Measurements from ENCODE around the gene TUT4. TPM values are rescaled to one million over a fixed set of nuclear protein-coding genes. Genes with fewer than 3 reads are reported as not detected.
"Not testable (repeated sequence)": the region's sequence is repeated elsewhere in the genome, so short reads cannot be mapped to it uniquely, and the experiment has no call there.

TUT4 gene
- 130 TPM for total RNA-seq

GRCh38 chr1:52552505-52553361 is at the start of gene TUT4:
TSS of gene TUT4 (minus strand) at chr1:52553092. CDS start at chr1:52526280, 26,812 bp downstream.
- FAIRE-seq (no peak), DNase-seq (ENCODE audit: low spot score in 2 of 2) (peak; percentile 55 to 74)

- DNase-seq (ENCODE audit: low spot score in 2 of 2) = peak; percentile 66 to 71
- FAIRE-seq = no peak
Observed at GRCh38 chr1:52601991-52602855, 49.3 kb upstream of the TUT4 start, which contains the start of gene GPX7. TSS of gene GPX7 (plus strand) at chr1:52602371. CDS start at chr1:52602410, 39 bp downstream.

GRCh38 chr1:52601519-52601918 is 48.6 kb upstream of the TUT4 start:
- FAIRE-seq (no peak), DNase-seq (ENCODE audit: low spot score in 2 of 2) (no peak)

- DNase-seq (ENCODE audit: low spot score in 2 of 2) (no peak), FAIRE-seq (no peak)
Observed at GRCh38 chr1:52600533-52601179, 47.8 kb upstream of the TUT4 start.

- FAIRE-seq (no peak), DNase-seq (ENCODE audit: low spot score in 2 of 2) (no peak)
Observed at GRCh38 chr1:52599236-52599635, 46.3 kb upstream of the TUT4 start.

- no peak for FAIRE-seq
- no peak for DNase-seq (ENCODE audit: low spot score in 2 of 2)
Observed at GRCh38 chr1:52598729-52599128, 45.8 kb upstream of the TUT4 start.

GRCh38 chr1:52597912-52598311 is 45.0 kb upstream of the TUT4 start:
- FAIRE-seq (no peak), DNase-seq (ENCODE audit: low spot score in 2 of 2) (no peak)

GRCh38 chr1:52595061-52595460 is 42.2 kb upstream of the TUT4 start:
- DNase-seq (ENCODE audit: low spot score in 2 of 2) (no peak), FAIRE-seq (no peak)

- no peak for DNase-seq (ENCODE audit: low spot score in 2 of 2)
- no peak for FAIRE-seq
Observed at GRCh38 chr1:52593495-52593894, 40.6 kb upstream of the TUT4 start.

- no peak for DNase-seq (ENCODE audit: low spot score in 2 of 2)
Observed at GRCh38 chr1:52592637-52593323, 39.9 kb upstream of the TUT4 start.

GRCh38 chr1:52590266-52590665 is 37.4 kb upstream of the TUT4 start:
- FAIRE-seq (no peak), DNase-seq (ENCODE audit: low spot score in 2 of 2) (no peak)

More at GRCh38 chr1:52592637-52593323, 39.9 kb upstream of the TUT4 start:
- no peak for FAIRE-seq

- DNase-seq (ENCODE audit: low spot score in 2 of 2) (no peak), FAIRE-seq (no peak)
Observed at GRCh38 chr1:52588535-52588934, 35.6 kb upstream of the TUT4 start.

- FAIRE-seq = no peak
- no peak for DNase-seq (ENCODE audit: low spot score in 2 of 2)
Observed at GRCh38 chr1:52588027-52588426, 35.1 kb upstream of the TUT4 start.

- DNase-seq (ENCODE audit: low spot score in 2 of 2) = no peak
Observed at GRCh38 chr1:52585474-52585873, 32.6 kb upstream of the TUT4 start.

GRCh38 chr1:52582116-52582696 is 29.3 kb upstream of the TUT4 start:
- FAIRE-seq = no peak
- DNase-seq (ENCODE audit: low spot score in 2 of 2) = no peak

More at GRCh38 chr1:52585474-52585873, 32.6 kb upstream of the TUT4 start:
- no peak for FAIRE-seq

- no peak for FAIRE-seq
- DNase-seq (ENCODE audit: low spot score in 2 of 2) = no peak
Observed at GRCh38 chr1:52580283-52580682, 27.4 kb upstream of the TUT4 start.

GRCh38 chr1:52579415-52579814 is 26.5 kb upstream of the TUT4 start:
- FAIRE-seq (no peak), DNase-seq (ENCODE audit: low spot score in 2 of 2) (no peak)

- FAIRE-seq; DNase-seq (ENCODE audit: low spot score in 2 of 2): not testable (repeated sequence)
Observed at GRCh38 chr1:52578066-52578465, 25.2 kb upstream of the TUT4 start.

- DNase-seq (ENCODE audit: low spot score in 2 of 2) (no peak), FAIRE-seq (no peak)
Observed at GRCh38 chr1:52576074-52576473, 23.2 kb upstream of the TUT4 start.

GRCh38 chr1:52574594-52574993 is 21.7 kb upstream of the TUT4 start:
- DNase-seq (ENCODE audit: low spot score in 2 of 2) = peak in 1 of 2 donors; percentile 20
- no peak for FAIRE-seq
